ENCODE results near the gene KRT79.

DNA sequence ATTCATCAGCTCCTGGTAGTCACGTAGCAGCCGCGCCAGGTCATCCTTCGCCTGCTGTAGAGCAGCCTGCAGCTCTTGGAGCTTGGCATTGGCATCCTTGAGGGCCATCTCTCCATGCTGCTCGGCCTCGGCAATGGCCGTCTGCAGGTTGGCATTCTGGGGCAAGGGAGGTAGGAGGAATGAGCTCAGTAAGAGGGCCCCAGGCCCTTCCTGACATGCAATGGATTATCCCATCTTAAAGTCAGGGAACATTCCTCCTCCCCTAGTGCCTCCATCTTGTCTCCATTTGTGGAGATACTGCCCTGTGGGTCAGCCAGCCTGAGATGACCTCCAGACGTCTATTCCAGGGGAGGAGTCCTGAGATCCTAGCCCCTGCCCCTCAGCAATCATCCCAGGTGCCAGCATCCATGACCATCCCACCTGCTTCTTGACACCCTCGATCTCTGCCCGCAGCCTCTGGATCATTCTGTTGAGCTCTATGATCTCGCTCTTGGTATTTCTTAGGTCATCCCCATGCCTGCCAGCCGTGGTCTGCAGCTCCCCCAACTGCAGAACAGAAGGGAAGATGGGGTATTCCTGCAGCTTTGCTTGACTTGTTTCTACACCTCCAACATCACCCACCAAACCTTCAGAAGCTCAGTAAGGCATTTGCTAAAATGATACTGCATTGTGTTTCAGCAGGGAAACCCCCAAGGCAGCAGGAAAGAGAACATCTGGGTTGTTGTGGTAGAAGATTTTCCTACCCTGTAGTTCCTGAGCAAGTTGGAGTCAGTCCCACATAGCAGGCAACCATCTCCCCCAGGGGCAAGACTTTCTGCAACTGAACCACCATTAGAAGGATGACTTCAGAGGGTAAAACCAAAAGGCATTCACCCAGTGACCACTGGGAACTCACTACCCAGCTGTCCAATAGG is 42.6 kb downstream of the KRT79 start:
- TF ChIP-seq, protein P1, sequence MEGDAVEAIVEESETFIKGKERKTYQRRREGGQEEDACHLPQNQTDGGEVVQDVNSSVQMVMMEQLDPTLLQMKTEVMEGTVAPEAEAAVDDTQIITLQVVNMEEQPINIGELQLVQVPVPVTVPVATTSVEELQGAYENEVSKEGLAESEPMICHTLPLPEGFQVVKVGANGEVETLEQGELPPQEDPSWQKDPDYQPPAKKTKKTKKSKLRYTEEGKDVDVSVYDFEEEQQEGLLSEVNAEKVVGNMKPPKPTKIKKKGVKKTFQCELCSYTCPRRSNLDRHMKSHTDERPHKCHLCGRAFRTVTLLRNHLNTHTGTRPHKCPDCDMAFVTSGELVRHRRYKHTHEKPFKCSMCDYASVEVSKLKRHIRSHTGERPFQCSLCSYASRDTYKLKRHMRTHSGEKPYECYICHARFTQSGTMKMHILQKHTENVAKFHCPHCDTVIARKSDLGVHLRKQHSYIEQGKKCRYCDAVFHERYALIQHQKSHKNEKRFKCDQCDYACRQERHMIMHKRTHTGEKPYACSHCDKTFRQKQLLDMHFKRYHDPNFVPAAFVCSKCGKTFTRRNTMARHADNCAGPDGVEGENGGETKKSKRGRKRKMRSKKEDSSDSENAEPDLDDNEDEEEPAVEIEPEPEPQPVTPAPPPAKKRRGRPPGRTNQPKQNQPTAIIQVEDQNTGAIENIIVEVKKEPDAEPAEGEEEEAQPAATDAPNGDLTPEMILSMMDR (conservative IDR thresholded peaks at IDR 0.05 in 1 of 2, IDR thresholded peaks at IDR 0.05 in 1 of 2; ENCODE audit: low read depth in 1 of 2, low read length in 2 of 2), result no peak
- no peak for TF ChIP-seq EZH2 (IDR thresholded peaks at IDR 0.05; ENCODE audit: low read length, missing control alignments)

Data from fibroblast of lung (primary cell).